ENCODE measurements around the gene STK39.
A peak's percentile ranks its signal among the peaks of the same experiment; 100 is the strongest.

DNA sequence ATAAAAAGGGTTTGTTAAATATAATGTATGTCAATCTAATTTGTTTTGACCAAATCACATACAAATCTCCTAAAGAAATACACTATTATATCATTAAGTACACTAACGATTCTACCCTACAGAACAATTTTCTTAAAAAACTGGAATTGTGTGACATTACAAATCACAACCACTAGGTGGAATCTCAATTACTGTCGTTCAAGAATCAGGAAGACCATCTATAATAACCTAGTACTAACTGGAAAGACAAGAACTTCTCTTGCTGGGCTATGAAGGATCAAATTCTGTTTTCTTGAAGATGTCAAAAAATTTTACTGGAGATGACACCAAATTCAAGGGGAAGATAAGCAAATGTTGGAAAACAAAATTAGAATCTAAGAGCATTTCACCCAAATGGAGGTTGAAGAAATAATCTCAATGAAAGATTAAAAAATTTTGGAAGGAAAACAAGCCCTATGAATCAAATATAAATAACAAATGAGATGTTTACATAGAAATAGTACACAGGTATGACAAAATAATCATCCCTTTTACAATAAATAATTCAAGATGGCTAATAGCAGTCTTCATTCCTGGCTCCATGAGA lies 110.9 kb downstream of the STK39 start:
- peak in 4 of 6 experiments; percentile 34 to 65 (median 60) for TF ChIP-seq CTCF (IDR thresholded peaks at IDR 0.05)
- no peak for TF ChIP-seq POLR2A (IDR thresholded peaks at IDR 0.05)
